H9 (cell line): ENCODE data around the gene MTIF2. TPM values are rescaled to one million over a fixed set of nuclear protein-coding genes. Genes with fewer than 3 reads are reported as not detected.

Experiments
- DNase-seq: peaks from one replicate; pipeline ENCODE4 v3.0.0-alpha.2; 2017
- H2AFZ ChIP-seq: one replicate; pipeline ENCODE4 v1.6.1; 2013; ENCODE audit warnings: mild to moderate bottlenecking, low read length, control low read depth, moderate library complexity
- H2AK5ac ChIP-seq: 2 replicates; pipeline ENCODE4 v1.6.1; 2013; ENCODE audit warnings: low read length, control low read depth, mixed read lengths; ENCODE audit not compliant: insufficient read length
- H2BK120ac ChIP-seq: one replicate; pipeline ENCODE4 v1.6.1; 2013; ENCODE audit warnings: low read depth, mild to moderate bottlenecking, low read length, control low read depth, inconsistent platforms; ENCODE audit not compliant: poor library complexity, severe bottlenecking
- H2BK12ac ChIP-seq: 2 replicates; pipeline ENCODE4 v1.6.1; 2013; ENCODE audit warnings: low read length, control low read depth, mixed read lengths, low read depth; ENCODE audit not compliant: insufficient read length
- H2BK15ac ChIP-seq: 2 replicates; pipeline ENCODE4 v1.6.1; 2013; ENCODE audit warnings: low read depth, low read length, control low read depth
- H2BK20ac ChIP-seq: one replicate; pipeline ENCODE4 v1.6.1; 2013; ENCODE audit warnings: low read depth, mild to moderate bottlenecking, low read length, control low read depth, inconsistent platforms; ENCODE audit not compliant: poor library complexity, severe bottlenecking
- H2BK5ac ChIP-seq: 2 replicates; pipeline ENCODE4 v1.6.1; 2013; ENCODE audit warnings: low read length, control low read depth, mixed read lengths; ENCODE audit not compliant: insufficient read length
- H3K14ac ChIP-seq: 2 replicates; pipeline ENCODE4 v1.6.1; 2013; ENCODE audit warnings: low read length, control low read depth; ENCODE audit not compliant: insufficient read depth
- H3K18ac ChIP-seq: 2 replicates; pipeline ENCODE4 v1.6.1; 2013; ENCODE audit warnings: low read depth, mild to moderate bottlenecking, mixed read lengths, low read length, control low read depth; ENCODE audit not compliant: insufficient read length
- H3K23ac ChIP-seq: 2 replicates; pipeline ENCODE4 v1.6.1; 2013; ENCODE audit warnings: low read length, control low read depth, mixed read lengths, low read depth; ENCODE audit not compliant: insufficient read length
- H3K23me2 ChIP-seq: 2 replicates; pipeline ENCODE4 v1.6.1; 2013; ENCODE audit warnings: low read depth, mild to moderate bottlenecking, mixed read lengths, low read length, control low read depth; ENCODE audit not compliant: insufficient read length, poor library complexity, severe bottlenecking
- H3K27ac ChIP-seq: 2 replicates; pipeline ENCODE4 v1.5.1; 2013; ENCODE audit warnings: low read length, control low read depth, mixed read lengths, low read depth; ENCODE audit not compliant: insufficient read length
- H3K27me3 ChIP-seq: 2 replicates; pipeline ENCODE4 v1.6.1; 2013; ENCODE audit warnings: low read length, control low read depth, inconsistent platforms; ENCODE audit not compliant: insufficient read depth
- H3K4ac ChIP-seq: 2 replicates; pipeline ENCODE4 v1.6.1; 2013; ENCODE audit warnings: low read depth, mild to moderate bottlenecking, control low read depth, inconsistent platforms, low read length, moderate library complexity
- H3K4me1 ChIP-seq: 2 replicates; pipeline ENCODE4 v1.6.1; 2013; ENCODE audit warnings: low read length, control low read depth, inconsistent platforms; ENCODE audit not compliant: insufficient read depth
- H3K4me2 ChIP-seq: 2 replicates; pipeline ENCODE4 v1.6.1; 2013; ENCODE audit warnings: low read length, control low read depth, mixed read lengths; ENCODE audit not compliant: insufficient read length, insufficient read depth
- H3K56ac ChIP-seq: 2 replicates; pipeline ENCODE4 v1.6.1; 2013; ENCODE audit warnings: low read depth, mild to moderate bottlenecking, mixed read lengths, low read length, control low read depth; ENCODE audit not compliant: insufficient read length
- H3K79me1 ChIP-seq: 2 replicates; pipeline ENCODE4 v1.6.1; 2013; ENCODE audit warnings: low read depth, mild to moderate bottlenecking, moderate library complexity, low read length, control low read depth, inconsistent platforms; ENCODE audit not compliant: insufficient read depth, poor library complexity, severe bottlenecking
- H3K79me2 ChIP-seq: 2 replicates; pipeline ENCODE4 v1.6.1; 2013; ENCODE audit warnings: low read length, control low read depth, inconsistent platforms; ENCODE audit not compliant: insufficient read depth
- H3K9ac ChIP-seq: 2 replicates; pipeline ENCODE4 v1.6.1; 2013; ENCODE audit warnings: low read length, control low read depth, mixed read lengths; ENCODE audit not compliant: insufficient read length; ENCODE audit errors: extremely low read depth
- H3K9me3 ChIP-seq: one replicate; pipeline ENCODE4 v1.6.1; 2013; ENCODE audit warnings: low read depth, low read length, inconsistent platforms; ENCODE audit not compliant: control insufficient read depth
- H3T11ph ChIP-seq: one replicate; pipeline ENCODE4 v1.6.1; 2013; ENCODE audit warnings: mild to moderate bottlenecking, low read length, control low read depth, inconsistent platforms
- H4K20me1 ChIP-seq: one replicate; pipeline ENCODE4 v1.6.1; 2013; ENCODE audit not compliant: control insufficient read depth, insufficient read length, insufficient read depth
- H4K5ac ChIP-seq: 2 replicates; pipeline ENCODE4 v1.6.1; 2013; ENCODE audit warnings: low read depth, mild to moderate bottlenecking, mixed read lengths, low read length, control low read depth; ENCODE audit not compliant: insufficient read length
- H4K8ac ChIP-seq: replicated peaks from 2 replicates; pipeline ENCODE4 v1.6.1; 2013; ENCODE audit warnings: low read length, control low read depth, mixed read lengths, low read depth; ENCODE audit not compliant: insufficient read length
- H4K91ac ChIP-seq: 2 replicates; pipeline ENCODE4 v1.6.1; 2013; ENCODE audit warnings: low read depth, mild to moderate bottlenecking, moderate library complexity, mixed read lengths, low read length, control low read depth; ENCODE audit not compliant: insufficient read length
- H3K27ac Mint-ChIP-seq, 3 experiments: 2 replicates in 2 of 3; 3 replicates in 1 of 3; pipeline ENCODE4 v1.8.0; 2020 to 2021; ENCODE audit warnings: mixed read lengths in 3 of 3, mild to moderate bottlenecking in 1 of 3, moderate library complexity in 1 of 3
- H3K27me3 Mint-ChIP-seq: 2 replicates; pipeline ENCODE4 v1.8.0; 2021; ENCODE audit warnings: low read depth, mild to moderate bottlenecking, moderate library complexity, mixed read lengths
- H3K36me3 Mint-ChIP-seq, 3 experiments: 2 replicates in 2 of 3; 3 replicates in 1 of 3; pipeline ENCODE4 v1.8.0; 2020 to 2021; ENCODE audit warnings: low read depth in 3 of 3, mixed read lengths in 3 of 3; ENCODE audit not compliant: insufficient read depth in 1 of 3
- H3K4me1 Mint-ChIP-seq, 2 experiments: 2 replicates each; pipeline ENCODE4 v1.8.0; 2020; ENCODE audit warnings: mixed read lengths in 2 of 2
- H3K4me3 Mint-ChIP-seq, 2 experiments: 2 replicates in 1 of 2; 3 replicates in 1 of 2; pipeline ENCODE4 v1.8.0; 2020 to 2021; ENCODE audit warnings: mild to moderate bottlenecking in 2 of 2, mixed read lengths in 2 of 2, moderate library complexity in 1 of 2
- H3K9me3 Mint-ChIP-seq, 2 experiments: 2 replicates in 1 of 2; 3 replicates in 1 of 2; pipeline ENCODE4 v1.8.0; 2020; ENCODE audit warnings: mild to moderate bottlenecking in 2 of 2, mixed read lengths in 2 of 2, moderate library complexity in 1 of 2
- CTCF ChIP-seq: fragments of 200-600 bp; sonication (generic); conservative IDR thresholded peaks from 3 replicates; pipeline ENCODE4 v1.8.0; 2021; ENCODE audit warnings: antibody characterized with exemption, mild to moderate bottlenecking
- WGBS: extraction: QIAGEN DNeasy Blood & Tissue Kit; methylation state at CpG from one replicate; pipeline ENCODE4 v1.1.7; 2013; ENCODE audit warnings: missing lambda C conversion rate, low lambda C conversion rate, mixed read lengths; ENCODE audit not compliant: insufficient read length; ENCODE audit errors: extremely low coverage; 5-methylcytosine and 5-hydroxymethylcytosine counted together
- total RNA-seq: library from RNA; stranded (reverse); gene quantifications from 2 replicates; pipeline ENCODE4 v1.2.1, GENCODE V29; 2021

Gene MTIF2
- total RNA-seq, 1 experiment from 2014 or later: 35.6 TPM

- H3K27ac Mint-ChIP-seq: no peak overlapping the region
These were observed 23.6 kb downstream of the MTIF2 start for GRCh38 chr2:55245411-55245810.

More at GRCh38 chr2:55245411-55245810, 23.6 kb downstream of the MTIF2 start:
- no peak overlapping the region for H3K23ac ChIP-seq
- H3K9me3 ChIP-seq: no peaks in the 10 kb centered on the region
- TF ChIP-seq CTCF: no peak
- DNase-seq: no peak
- H3K27ac ChIP-seq: no peak overlapping the region
- H3K18ac ChIP-seq: no peak overlapping the region
- Mint-ChIP-seq H3K9me3 (no peaks in the 10 kb centered on the region), H3K36me3 (peaks cover 5 to 65% (median 24%) of the 10 kb centered on the region in 3 experiments; a peak in 6 of 7 replicates), H3K4me3 (no peak overlapping the region), H3K4me1 (no peaks in the 10 kb centered on the region), H3K27me3 (no peaks in the 10 kb centered on the region)
- H3K79me1 ChIP-seq: no peaks in the 10 kb centered on the region
- no peaks in the 10 kb centered on the region for H4K20me1 ChIP-seq
- H2AFZ ChIP-seq: no peak overlapping the region
- no peak overlapping the region for H3K14ac ChIP-seq
- H2BK12ac ChIP-seq: no peak overlapping the region
- no peaks in the 10 kb centered on the region for H3K27me3 ChIP-seq
- no peak overlapping the region for H4K5ac ChIP-seq
- no peak overlapping the region for H4K91ac ChIP-seq
- H3K23me2 ChIP-seq: no peaks in the 10 kb centered on the region
- H3K4me2 ChIP-seq: no peak overlapping the region
- no peak overlapping the region for H2BK120ac ChIP-seq
- H3K4me1 ChIP-seq: no peaks in the 10 kb centered on the region
- no peak overlapping the region for H3K9ac ChIP-seq
- no peak overlapping the region for H2BK15ac ChIP-seq
- H2AK5ac ChIP-seq: no peak overlapping the region
- no peak overlapping the region for H3K4ac ChIP-seq
- H3K79me2 ChIP-seq: no peaks in the 10 kb centered on the region
- no peak overlapping the region for H4K8ac ChIP-seq
- H3T11ph ChIP-seq: no peak overlapping the region
- no CpG with 5 or more reads among the region's 5 CpGs for WGBS
- no peak overlapping the region for H2BK5ac ChIP-seq
- H3K56ac ChIP-seq: no peak overlapping the region
- H2BK20ac ChIP-seq: no peak overlapping the region
